GM19193 (cell line): Measurements from ENCODE around the gene PIEZO2.

Source experiments
- POLR2A ChIP-seq: IDR thresholded peaks from 4 replicates; pipeline ENCODE4 v1.6.1; 2011; ENCODE audit not compliant: insufficient read depth, insufficient read length; ENCODE audit errors: extremely low read depth

Gene PIEZO2

GRCh38 chr18:11064727-11065460 is 84.5 kb downstream of the PIEZO2 start:
- no peak for TF ChIP-seq POLR2A

GRCh38 chr18:11064106-11064505 is 85.3 kb downstream of the PIEZO2 start:
- no peak for TF ChIP-seq POLR2A

- TF ChIP-seq POLR2A, result no peak
Measured at GRCh38 chr18:11055721-11056120, 93.6 kb downstream of the PIEZO2 start.

- TF ChIP-seq POLR2A, result no peak
Measured at GRCh38 chr18:11054497-11054896, 94.9 kb downstream of the PIEZO2 start.

- TF ChIP-seq POLR2A, result no peak
Measured at GRCh38 chr18:11053293-11053692, 96.1 kb downstream of the PIEZO2 start.

GRCh38 chr18:11052800-11053199 is 96.6 kb downstream of the PIEZO2 start:
- TF ChIP-seq POLR2A, result no peak

- TF ChIP-seq POLR2A, result no peak
Measured at GRCh38 chr18:11051462-11051861, 97.9 kb downstream of the PIEZO2 start.

GRCh38 chr18:11050966-11051365 is 98.4 kb downstream of the PIEZO2 start:
- TF ChIP-seq POLR2A, result no peak

- no peak for TF ChIP-seq POLR2A
Measured at GRCh38 chr18:11047817-11048216, 101.6 kb downstream of the PIEZO2 start.

- no peak for TF ChIP-seq POLR2A
Measured at GRCh38 chr18:11047156-11047555, 102.2 kb downstream of the PIEZO2 start.

GRCh38 chr18:11046140-11046539 is 103.2 kb downstream of the PIEZO2 start:
- no peak for TF ChIP-seq POLR2A

- TF ChIP-seq POLR2A, result no peak
Measured at GRCh38 chr18:11043694-11044093, 105.7 kb downstream of the PIEZO2 start.

- TF ChIP-seq POLR2A, result no peak
Measured at GRCh38 chr18:11042247-11042646, 107.1 kb downstream of the PIEZO2 start.

- no peak for TF ChIP-seq POLR2A
Measured at GRCh38 chr18:11040823-11041656, 108.3 kb downstream of the PIEZO2 start.

GRCh38 chr18:11040359-11040758 is 109.0 kb downstream of the PIEZO2 start:
- no peak for TF ChIP-seq POLR2A

GRCh38 chr18:11037533-11038240 is 111.7 kb downstream of the PIEZO2 start:
- no peak for TF ChIP-seq POLR2A

GRCh38 chr18:11035814-11036495 is 113.4 kb downstream of the PIEZO2 start:
- no peak for TF ChIP-seq POLR2A
